Measurements from ENCODE around the gene PALD1. TPM values are rescaled to one million over a fixed set of nuclear protein-coding genes. Genes with fewer than 3 reads are reported as not detected.

PALD1 gene
- total and polyA plus RNA-seq, 9 of the 15 experiments (the other 6 are each of a cell fraction or from before 2014, with no cell fraction given) = 0.03 to 0.29 (median 0.09) TPM; not detected in 2

GRCh38 chr10:70537398-70538194 is 59.0 kb downstream of the PALD1 start (continued):
- no peak for TF ChIP-seq GMEB1 (CRISPR knock-in tag; IDR thresholded peaks at IDR 0.05)
- peak; percentile 39; the same call in 1 of the 2 replicates for TF ChIP-seq REST (IDR thresholded peaks at IDR 0.05; ENCODE audit: borderline replicate concordance)
- no peak for TF ChIP-seq REST (CRISPR knock-in tag; IDR thresholded peaks at IDR 0.05; ENCODE audit: low read depth)
- TF ChIP-seq PBX2 (CRISPR knock-in tag; IDR thresholded peaks at IDR 0.05; ENCODE audit: low read depth) = no peak
- TF ChIP-seq PBX2 (tag; conservative IDR thresholded peaks at IDR 0.05; ENCODE audit: low read depth) = no peak
- no peak for TF ChIP-seq GTF2E2 (tag; IDR thresholded peaks at IDR 0.05)
- TF ChIP-seq ZNF644 (tag; IDR thresholded peaks at IDR 0.05; ENCODE audit: low read depth) = no peak
- TF ChIP-seq AFF1 (IDR thresholded peaks at IDR 0.05; ENCODE audit: low read depth in 1 of 2, partially characterized antibody in 2 of 2) = no peak
- TF ChIP-seq CTBP1 (IDR thresholded peaks at IDR 0.05; ENCODE audit: borderline replicate concordance) = peak; percentile 31; the same call in 1 of the 2 replicates
- TF ChIP-seq ZSCAN32 (CRISPR knock-in tag; IDR thresholded peaks at IDR 0.05) = no peak
